WI38 (cell line): ENCODE data around the gene MS4A15.

Experiments used
- H3K4me3 ChIP-seq: 2 replicates; pipeline ENCODE4 v1.5.1; 2011; ENCODE audit warnings: low read depth, mild to moderate bottlenecking, control low read depth, low read length
- CTCF ChIP-seq: IDR thresholded peaks from 2 replicates; pipeline ENCODE4 v1.5.1; 2012; ENCODE audit warnings: low read depth, mild to moderate bottlenecking, control low read depth, low read length

The MS4A15 gene

GRCh38 chr11:60719391-60719790, 37.3 kb upstream of the MS4A15 start:
- no peak overlapping the region for H3K4me3 ChIP-seq
- TF ChIP-seq CTCF = no peak

GRCh38 chr11:60720460-60720859, 36.2 kb upstream of the MS4A15 start:
- no peak overlapping the region for H3K4me3 ChIP-seq
- TF ChIP-seq CTCF = no peak

- TF ChIP-seq CTCF = no peak
- no peak within 1 kb of the TSS for H3K4me3 ChIP-seq
Observed at GRCh38 chr11:60724420-60724819, 32.2 kb upstream of the MS4A15 start, which contains the start of gene MS4A18. TSS of gene MS4A18 (plus strand) at chr11:60724720.

GRCh38 chr11:60725592-60725991, 31.1 kb upstream of the MS4A15 start:
- no peak overlapping the region for H3K4me3 ChIP-seq
- no peak for TF ChIP-seq CTCF

GRCh38 chr11:60731586-60731985, 25.1 kb upstream of the MS4A15 start:
- no peak for TF ChIP-seq CTCF

GRCh38 chr11:60734279-60734678, 22.4 kb upstream of the MS4A15 start:
- no peak overlapping the region for H3K4me3 ChIP-seq
- TF ChIP-seq CTCF = no peak

More at GRCh38 chr11:60731586-60731985, 25.1 kb upstream of the MS4A15 start:
- no peak overlapping the region for H3K4me3 ChIP-seq

GRCh38 chr11:60739114-60739513, 17.6 kb upstream of the MS4A15 start:
- no peak overlapping the region for H3K4me3 ChIP-seq
- no peak for TF ChIP-seq CTCF
